ENCODE measurements around the gene ACIN1.

GRCh38 chr14:23104070-23104590 is 9.2 kb upstream of the ACIN1 start:
- TF ChIP-seq CTCF (IDR thresholded peaks at IDR 0.05) (no peak), POLR2A (IDR thresholded peaks at IDR 0.05) (no peak)

Data from tibial nerve (tissue), 3 donors.